Mesenteric fat pad (tissue), 1 donor: ENCODE measurements around the gene PGAM1. TPM values are rescaled to one million over a fixed set of nuclear protein-coding genes. Genes with fewer than 3 reads are reported as not detected.
"Not testable (repeated sequence)": the region's sequence is repeated elsewhere in the genome, so short reads cannot be mapped to it uniquely, and the experiment has no call there.

Experiments used
- DNase-seq: peaks from one replicate; pipeline ENCODE4 v3.0.0-alpha.2; 2020; ENCODE audit warnings: low spot score
- total RNA-seq: library from RNA; stranded (reverse); fragmentation: NEBNext Ultra II Directional; extraction: Animal tissue kit (Norgen Biotek cat#: 25700); gene quantifications from one replicate; pipeline ENCODE4 v1.2.1, GENCODE V29; 2021
- donor health status: DM: yes; HTN: yes; CAD: no.

The PGAM1 gene
- total RNA-seq, 1 donor from 2014 or later: 190 TPM

GRCh38 chr10:97407211-97407951 is 18.6 kb upstream of the PGAM1 start:
- no peak for DNase-seq

- no peak for DNase-seq
Measured at GRCh38 chr10:97407952-97408248, 18.1 kb upstream of the PGAM1 start.

- no peak for DNase-seq
Measured at GRCh38 chr10:97408496-97408992, 17.4 kb upstream of the PGAM1 start.

- no peak for DNase-seq
Measured at GRCh38 chr10:97411406-97411805, 14.6 kb upstream of the PGAM1 start.

- no peak for DNase-seq
Measured at GRCh38 chr10:97412891-97413304, 13.1 kb upstream of the PGAM1 start.

- no peak for DNase-seq
Measured at GRCh38 chr10:97416565-97416964, 9.4 kb upstream of the PGAM1 start.

GRCh38 chr10:97423757-97424098 is 2.3 kb upstream of the PGAM1 start:
- DNase-seq: not testable (repeated sequence)

GRCh38 chr10:97426776-97427570 is 982 bp downstream of the PGAM1 start:
- DNase-seq: no peak

- no peak for DNase-seq
Measured at GRCh38 chr10:97427571-97428179, 1.7 kb downstream of the PGAM1 start.

- no peak for DNase-seq
Measured at GRCh38 chr10:97428572-97428981, 2.6 kb downstream of the PGAM1 start.

GRCh38 chr10:97434055-97434454 is 8.1 kb downstream of the PGAM1 start:
- no peak for DNase-seq

GRCh38 chr10:97434557-97434956 is 8.6 kb downstream of the PGAM1 start:
- no peak for DNase-seq

- DNase-seq: no peak
Measured at GRCh38 chr10:97435211-97435610, 9.2 kb downstream of the PGAM1 start.

- no peak for DNase-seq
Measured at GRCh38 chr10:97442277-97442676, 16.3 kb downstream of the PGAM1 start.

- DNase-seq: no peak
Measured at GRCh38 chr10:97444212-97444611, 18.2 kb downstream of the PGAM1 start.

GRCh38 chr10:97445357-97445721 is 19.3 kb downstream of the PGAM1 start:
- DNase-seq: no peak

- DNase-seq: peak; percentile 95
Measured at GRCh38 chr10:97445722-97446639, 20.0 kb downstream of the PGAM1 start, which contains the start of the genes EXOSC1 and ZDHHC16. EXOSC1 (minus strand) TSS chr10:97446006; CDS start chr10:97445985, 21 bp downstream. ZDHHC16 (plus strand) TSS chr10:97446175; CDS start chr10:97451676, 5,501 bp downstream.

GRCh38 chr10:97450828-97451227 is 24.8 kb downstream of the PGAM1 start:
- no peak for DNase-seq

- DNase-seq: no peak
Measured at GRCh38 chr10:97451605-97452004, 25.6 kb downstream of the PGAM1 start.

GRCh38 chr10:97452352-97452751 is 26.4 kb downstream of the PGAM1 start:
- no peak for DNase-seq
